GM19240 (cell line): ENCODE results near the gene IFNAR1.
"Not testable (repeated sequence)": the region's sequence is repeated elsewhere in the genome, so short reads cannot be mapped to it uniquely, and the experiment has no call there.

Experiments
- DNase-seq: peaks from one replicate; pipeline ENCODE4 v3.0.0; 2011; ENCODE audit warnings: low spot score; ENCODE audit not compliant: insufficient read length

IFNAR1 gene

DNA sequence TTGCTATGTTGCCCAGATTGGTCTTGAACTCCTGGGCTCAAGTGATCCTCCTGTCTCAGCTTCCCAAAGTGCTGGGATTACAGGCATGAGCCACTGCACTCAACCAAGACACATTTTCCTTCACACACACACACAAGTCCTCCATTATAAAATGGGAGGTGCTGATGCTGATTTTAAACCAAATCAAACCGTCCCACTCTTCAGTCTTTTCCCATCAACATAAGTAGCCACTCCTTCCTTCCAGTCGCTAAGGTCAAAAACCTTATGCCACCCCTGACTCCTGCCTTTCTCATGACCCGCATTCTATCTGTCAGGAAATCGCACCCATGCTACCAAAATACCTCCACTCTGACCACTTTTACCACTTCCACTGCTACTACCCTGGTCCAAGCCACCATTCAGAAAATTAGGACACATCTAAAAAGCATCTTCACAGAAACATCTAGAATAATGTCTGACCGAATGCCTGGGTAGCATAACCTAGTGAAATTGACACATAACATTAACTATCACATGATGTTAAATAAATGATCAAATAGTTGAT is 50.4 kb downstream of the IFNAR1 start:
- no peak for DNase-seq

DNA sequence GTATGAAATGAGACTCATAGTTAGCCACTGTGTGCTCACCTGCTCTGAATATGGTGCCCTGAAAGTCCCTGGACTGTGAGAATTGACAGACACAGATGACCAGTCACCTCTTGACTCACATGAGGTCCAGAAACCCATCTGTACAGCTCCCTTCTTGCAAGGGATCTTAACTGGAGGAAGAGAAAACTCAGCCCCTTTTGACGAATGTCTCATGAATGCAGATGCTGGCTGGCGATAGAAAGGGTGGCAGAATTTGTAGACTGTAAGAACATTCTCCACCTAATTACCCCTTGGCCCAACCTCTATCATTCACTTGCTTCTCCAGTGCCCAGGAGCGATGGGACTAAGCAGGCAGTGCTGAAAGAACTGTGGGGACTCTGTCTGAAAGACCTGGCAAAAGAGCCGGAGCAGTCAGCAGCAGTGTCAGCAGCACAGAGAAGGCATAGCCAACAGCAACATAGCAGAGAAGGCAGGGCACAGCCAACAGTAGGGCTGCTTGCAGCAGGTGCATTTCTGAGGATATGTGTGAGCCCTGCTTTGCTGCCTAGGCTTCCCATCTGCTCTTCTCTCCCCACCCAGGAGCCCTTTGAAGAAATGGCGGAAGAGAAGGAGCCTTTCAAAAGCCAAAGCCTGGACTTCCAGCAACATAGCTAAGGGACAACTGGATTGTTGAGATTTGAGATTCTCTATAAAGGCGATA is 52.6 kb downstream of the IFNAR1 start:
- no peak for DNase-seq

DNA sequence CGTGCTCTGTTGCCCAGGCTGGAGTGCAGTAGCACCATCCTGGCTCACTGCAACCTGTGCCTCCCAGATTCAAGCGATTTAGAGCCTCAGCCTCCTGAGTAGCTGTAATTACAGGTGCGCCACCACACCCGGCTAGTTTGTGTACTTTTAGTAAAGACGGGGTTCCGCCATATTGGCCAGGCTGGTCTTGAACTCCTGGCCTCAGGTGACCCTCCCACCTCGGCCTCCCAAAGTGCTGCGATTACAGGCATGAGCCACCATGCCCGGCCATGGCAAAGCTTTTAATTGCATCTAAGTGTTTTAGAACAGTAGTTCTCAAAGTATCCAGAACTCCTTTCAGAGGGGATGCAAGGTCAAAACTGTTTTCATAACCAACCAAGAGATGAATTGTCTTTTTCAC is 53.3 kb downstream of the IFNAR1 start:
- no peak for DNase-seq

DNA sequence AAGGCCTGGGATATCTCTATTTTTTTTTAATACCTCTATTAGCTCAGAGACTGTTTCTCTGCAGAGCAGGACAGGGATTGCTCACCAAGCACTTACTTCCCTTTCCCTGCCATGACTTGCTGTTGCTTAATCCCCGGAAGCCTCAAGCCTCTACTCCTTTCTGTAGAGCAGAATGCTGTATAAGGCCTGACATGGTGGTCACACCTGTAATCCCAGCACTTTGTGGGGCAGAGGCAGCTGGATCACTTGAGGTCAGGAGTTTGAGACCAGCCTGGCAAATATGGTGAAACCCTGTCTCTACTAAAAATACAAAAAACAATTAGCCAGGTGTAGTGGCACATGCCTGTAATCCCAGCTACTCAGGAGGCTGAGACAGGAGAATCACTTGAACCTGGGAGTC is 55.2 kb downstream of the IFNAR1 start:
- DNase-seq: not testable (repeated sequence)

DNA sequence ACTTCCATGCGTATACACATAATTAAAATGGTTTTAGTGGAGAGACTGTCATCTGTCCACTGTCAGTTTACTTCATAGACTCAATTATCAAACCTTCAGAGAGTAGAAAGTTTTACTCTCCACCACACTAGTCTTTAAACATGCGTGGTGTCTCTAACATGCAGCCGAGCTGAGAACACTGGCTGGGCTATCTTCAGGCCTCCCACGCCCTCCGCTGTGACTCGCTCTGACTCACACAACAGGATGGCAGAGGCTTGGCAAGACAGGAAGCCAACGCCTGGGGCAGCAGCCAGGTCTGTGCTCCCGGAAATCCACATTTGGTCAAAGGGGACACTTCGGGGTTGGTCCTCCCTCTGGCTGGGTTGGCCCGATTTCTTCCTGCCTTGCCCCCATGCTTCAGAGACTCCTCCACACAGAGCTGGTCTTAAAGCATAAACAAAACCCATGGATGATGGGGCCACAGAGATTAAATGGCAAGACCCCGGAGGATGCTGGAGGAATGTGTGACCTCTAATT is 55.8 kb downstream of the IFNAR1 start:
- DNase-seq: no peak

DNA sequence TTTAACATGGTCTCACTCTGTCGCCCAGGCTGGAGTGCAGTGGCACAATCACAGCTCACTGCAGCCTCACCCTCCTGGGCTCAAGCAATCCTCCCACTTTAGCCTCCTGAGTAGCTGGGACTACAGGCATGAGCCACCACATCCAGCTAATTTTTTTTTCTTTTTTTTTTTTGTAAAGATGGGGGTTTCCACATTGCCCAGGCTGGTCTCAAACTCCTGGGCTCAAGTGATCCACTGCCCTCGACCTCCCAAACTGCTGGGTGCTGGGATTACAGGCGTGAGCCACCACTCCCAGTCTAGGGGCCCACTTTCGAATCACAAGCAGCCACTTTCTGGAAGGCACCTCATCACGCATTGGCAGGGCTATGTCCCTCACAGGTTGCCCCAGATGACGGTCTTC is 56.6 kb downstream of the IFNAR1 start:
- not testable (repeated sequence) for DNase-seq

DNA sequence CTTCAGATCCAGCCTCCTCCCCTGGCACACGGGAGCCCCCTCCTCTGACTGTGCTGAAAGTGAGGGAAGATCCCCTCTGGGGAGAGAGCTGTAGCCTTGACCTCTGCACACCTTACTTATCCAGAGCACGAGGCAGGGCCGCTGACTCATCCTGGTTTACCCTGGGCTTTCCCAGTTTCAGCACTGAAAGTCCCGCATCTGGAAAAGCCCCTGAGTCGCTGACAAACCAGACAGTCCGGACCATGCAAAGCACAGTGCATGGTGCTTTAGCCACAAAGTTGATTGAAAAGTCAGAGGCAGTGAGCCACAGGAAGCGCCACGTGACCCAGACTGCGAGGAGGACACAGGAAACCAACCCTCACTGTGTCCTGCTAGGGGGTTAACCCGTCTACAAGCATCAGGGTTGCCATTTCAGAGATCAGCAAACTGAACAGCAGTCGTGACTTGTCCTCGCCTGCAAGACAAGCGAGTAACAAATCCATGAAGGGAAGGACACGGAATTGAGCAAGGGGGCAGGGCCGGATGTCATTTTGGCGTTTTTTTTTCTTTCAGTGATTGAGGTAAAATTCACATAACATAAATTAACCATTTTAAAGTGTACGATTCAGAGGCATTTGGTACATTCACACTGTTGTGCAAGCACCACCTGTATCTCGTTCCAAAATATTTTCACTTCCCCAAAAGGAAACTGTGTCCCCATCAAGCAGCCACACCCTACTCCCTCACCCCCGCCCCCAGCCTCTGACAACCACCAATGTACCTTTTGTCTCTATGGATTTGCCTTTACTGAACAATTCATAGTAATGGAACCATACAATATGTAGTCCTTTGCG is 58.5 kb downstream of the IFNAR1 start:
- DNase-seq: no peak

DNA sequence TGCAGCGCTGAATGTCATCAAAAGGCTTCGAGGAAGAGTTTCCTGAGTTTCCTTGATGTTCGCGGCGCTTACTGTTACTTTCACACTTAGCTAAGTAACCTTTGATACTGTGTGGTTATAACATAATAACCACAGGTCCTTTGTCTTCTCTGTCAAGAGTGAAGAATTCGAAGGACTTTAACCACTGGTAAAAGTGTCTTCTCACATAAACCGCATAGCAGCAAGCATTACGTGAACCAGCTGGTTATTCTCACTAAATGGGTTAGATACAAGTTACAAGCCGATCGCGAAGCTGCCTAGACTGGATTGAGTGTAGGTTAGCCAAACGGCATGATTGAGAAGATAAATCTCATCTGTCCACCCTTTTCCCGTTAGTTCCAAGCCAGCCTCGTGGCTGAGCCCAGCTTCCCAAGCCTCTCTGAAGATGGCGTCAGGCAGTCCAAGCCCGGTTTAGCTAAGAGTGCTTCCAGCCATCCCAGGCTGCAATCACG is 60.1 kb downstream of the IFNAR1 start:
- DNase-seq: no peak

DNA sequence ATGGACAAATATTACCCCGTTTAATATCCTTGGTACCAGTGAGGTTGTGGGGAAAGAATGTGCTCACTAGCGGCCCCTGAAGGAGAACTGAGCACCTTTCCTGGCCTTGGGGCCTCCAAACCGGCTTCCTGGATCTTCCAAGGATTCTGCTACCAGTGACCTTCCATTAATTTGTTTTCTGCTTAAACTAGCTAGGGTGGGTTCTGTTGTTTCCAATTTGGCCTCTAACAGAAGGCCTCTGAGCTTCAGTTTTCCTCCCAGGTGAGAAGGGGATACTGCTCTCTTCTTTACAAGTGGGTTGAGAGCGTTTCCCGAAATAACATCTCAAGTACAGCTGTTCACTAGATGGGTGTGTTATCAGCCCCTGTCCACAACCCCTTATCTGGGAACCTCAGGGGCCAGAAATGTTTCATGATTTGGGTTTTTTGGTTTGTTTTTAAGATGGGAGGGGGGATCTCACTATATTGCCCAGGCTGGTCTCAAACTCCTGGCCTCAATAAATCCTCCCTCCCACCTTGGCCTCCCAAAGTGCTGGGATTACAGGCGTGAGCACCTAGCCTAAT is 61.5 kb downstream of the IFNAR1 start:
- no peak for DNase-seq

DNA sequence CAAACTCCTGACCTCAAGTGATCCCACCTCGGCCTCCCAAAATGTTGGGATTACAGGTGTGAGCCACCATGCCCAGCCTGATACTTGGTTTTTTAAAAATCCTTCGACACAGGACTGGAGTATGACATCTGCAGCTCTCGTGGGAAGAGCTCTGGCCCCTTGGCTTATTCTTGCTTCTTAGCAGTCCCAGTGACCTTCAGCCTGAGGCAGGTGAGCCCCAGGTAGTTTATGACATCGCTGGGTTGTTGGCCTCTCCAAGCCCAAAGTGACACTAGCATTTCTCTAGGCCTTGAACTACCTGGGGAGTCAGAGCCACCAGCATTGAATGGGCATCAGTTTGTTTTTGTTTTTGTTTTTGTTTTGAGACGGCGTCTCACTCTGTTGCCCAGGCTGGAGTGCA is 62.5 kb downstream of the IFNAR1 start:
- no peak for DNase-seq

DNA sequence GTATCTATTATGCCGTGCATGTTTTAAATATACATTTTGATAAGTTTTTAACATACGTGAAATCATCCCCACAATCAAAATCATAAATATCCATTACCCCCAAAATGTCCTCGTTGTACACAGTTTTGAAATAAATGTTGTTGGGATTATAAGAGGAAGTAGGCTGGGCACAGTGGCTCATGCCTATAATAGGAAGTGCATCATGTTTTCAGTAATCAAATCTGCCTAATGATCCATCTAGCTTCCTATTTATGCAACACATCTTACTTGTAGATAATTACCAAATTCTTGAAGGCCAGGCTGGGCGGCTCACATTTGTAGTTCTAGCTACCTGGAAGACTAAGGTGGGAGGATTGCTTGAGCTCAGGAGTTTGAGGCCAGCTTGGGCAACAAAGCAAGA is 63.4 kb downstream of the IFNAR1 start:
- DNase-seq: no peak

DNA sequence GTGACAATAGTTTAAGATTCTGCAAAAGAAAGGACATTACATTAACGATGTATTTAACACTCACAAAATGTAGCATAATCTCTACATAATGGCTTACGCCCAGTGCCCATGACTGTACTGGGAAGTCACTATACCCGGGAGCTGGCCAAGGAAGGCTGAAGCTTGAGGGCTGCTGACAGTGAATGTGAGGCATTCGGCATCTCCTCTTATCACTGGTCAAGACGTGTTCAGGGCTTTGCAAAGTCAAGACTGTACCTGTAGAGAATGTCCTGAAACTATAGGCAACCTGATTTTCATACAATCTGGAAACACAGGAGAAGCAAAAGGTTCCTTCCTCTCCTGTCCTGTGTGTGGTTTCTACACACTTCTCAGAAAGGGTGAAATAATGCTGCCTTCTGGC is 65.7 kb downstream of the IFNAR1 start:
- no peak for DNase-seq

DNA sequence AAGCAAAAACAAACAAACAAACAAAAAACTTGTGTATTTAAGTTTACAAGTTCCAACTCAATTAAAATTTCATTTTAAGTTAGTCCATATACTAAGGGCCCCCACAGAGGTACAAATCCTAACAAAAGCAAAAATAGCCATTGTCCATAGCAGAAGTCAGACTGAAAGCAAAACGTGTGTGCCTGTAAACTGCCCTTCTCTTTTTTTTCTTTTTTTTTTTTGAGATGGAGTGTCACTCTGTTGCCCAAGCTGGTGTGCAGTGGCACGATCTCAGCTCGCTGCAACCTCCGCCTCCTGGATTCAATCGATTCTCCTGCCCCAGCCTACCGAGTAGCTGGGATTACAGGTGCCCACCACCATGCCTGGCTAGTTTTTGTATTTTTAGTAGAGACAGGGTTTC is 66.9 kb downstream of the IFNAR1 start:
- DNase-seq: no peak

DNA sequence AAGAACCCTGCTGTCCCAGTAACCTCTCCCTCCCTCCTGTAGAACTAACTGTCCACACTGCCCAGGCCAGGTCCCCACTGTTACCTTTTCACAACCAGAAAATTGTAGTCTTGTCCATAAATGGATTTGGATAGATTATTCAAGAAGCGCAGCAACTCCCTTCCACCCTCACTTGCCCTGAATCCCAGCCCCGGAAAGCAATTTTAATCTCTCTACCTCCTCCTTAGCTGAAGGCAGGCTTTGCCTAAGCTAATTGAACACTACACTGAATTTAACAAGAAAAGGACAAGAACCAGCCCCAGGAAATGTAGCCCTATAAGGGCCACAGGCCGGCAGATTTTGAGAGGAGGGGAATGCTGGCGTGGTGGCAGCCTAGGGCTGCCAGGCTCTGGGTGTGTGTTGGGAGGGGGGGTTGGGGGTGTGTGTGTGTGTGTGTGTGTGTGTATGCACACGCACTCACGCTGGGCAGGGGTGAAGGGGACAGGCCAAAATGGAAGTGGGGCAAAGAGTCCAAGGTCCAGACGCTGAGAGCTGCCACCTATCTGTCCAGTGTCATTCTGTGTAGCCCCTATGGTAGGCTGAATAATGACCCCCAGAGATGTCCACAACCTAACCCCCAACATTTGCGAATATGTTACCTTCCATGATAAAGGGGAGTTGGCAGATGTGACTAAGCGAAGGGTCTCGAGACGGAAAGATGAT is 67.7 kb downstream of the IFNAR1 start:
- no peak for DNase-seq

DNA sequence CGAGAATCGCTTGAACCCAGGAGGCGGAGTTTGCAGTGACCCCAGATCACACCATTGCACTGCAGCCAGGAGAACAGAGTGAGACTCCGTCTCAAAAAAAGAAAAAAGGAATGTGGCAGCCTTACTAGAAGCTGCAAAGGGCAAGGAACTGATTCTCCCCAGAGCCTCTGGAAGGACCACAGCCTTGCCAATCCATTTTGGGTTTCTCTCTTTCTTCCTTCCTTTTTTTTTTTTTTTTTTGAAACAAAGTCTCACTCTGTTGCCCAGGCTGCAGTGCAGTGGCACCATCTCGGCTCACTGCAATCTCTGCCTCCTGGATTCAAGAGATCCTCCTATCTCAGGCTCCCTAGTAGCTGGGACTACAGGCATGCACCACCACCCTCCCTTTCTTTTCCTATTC is 68.6 kb downstream of the IFNAR1 start:
- no peak for DNase-seq

DNA sequence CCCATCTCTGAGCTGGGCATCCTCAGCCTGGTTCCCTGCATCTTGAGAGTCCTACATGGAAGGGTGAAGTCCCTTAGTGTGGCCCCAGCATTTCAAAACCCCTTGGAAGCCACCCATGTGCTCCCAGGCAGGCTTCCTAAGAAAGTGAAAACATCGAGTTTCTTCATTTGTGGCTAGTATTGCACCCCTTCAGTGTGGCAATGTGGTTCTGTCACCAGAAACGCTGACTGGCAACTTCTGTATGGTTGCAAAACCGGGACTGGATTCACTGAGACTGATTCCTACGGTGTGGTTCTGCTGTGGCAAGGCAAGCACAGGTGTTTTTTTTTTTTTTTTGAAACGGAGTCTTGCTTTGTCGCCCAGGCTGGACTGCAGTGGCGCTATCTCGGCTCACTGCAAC is 69.5 kb downstream of the IFNAR1 start:
- no peak for DNase-seq

DNA sequence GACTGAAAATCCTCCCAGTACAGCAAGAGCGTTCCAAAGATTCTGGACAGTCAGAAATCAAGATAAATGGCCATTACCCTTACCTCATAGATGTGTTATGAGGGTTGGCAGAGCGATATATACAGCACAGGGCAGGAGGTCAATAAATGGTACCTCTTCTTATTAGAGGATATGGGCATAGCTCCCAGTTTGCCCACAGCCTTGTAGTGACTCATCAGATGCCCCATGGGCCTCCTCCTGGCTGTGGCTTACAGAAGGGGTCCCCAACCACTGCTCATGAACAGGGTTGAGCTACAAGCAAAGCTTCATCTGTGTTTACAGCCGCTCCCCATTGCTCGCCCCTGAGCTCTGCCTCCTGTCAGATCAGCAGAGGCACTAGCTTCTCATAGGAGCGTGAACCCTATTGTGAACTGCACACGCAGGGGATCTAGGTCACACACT is 71.1 kb downstream of the IFNAR1 start:
- DNase-seq: no peak

DNA sequence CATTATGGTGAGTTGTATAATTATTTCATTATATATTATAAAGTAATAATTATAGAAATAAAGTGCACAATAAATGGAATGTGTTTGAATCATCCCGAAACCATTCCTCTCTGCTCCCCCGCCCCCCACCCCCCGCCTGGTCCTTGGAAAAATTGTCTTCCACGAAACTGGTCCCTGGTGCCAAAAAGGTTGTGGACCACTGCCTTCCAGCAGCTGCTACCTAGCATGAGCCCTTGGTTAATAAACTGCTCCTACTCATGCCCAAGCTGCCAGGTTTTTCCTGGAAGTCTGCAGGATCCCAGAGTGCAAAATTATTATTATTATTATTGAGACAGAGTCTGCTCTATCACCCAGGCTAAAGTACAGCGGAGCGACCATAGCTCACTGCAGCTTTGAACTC is 71.7 kb downstream of the IFNAR1 start:
- no peak for DNase-seq

DNA sequence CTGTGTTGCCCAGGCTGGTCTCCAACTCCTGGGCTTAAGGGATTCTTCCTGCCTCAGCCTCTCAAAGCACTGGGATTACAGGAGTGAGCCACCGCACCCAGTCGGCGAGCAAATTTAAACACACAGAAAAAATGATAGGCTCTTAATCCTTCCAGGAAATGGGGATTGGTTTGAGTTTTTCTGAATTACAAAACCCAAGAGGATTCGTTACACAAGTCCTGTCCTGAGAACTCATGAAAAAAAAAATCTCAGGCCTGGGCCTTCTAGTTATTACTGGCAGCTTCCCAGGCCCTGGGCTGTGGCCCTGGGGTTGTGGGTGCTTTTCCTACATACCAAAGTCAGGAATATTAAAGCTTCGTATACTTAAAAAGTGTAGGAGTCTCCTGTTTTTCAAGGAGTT is 72.2 kb downstream of the IFNAR1 start:
- DNase-seq: no peak

DNA sequence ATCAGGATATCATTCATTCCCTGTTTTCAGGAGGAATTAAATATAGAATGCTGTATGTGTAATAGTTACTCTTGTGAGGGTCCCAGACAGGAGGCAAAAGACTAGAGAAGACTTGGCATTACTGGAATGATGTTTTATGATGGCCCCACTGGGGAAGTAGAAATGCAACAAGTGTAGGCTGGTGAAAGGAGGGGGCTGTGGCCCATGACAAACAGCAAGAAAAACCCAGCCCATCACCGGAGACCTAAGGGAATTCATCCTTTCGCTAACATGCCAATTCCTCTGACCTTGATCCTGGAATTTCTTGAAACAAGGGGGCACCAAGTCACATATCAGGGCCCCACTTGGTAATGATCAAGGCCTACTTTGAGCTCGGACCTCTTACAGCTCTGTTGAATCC is 72.9 kb downstream of the IFNAR1 start:
- DNase-seq: no peak

DNA sequence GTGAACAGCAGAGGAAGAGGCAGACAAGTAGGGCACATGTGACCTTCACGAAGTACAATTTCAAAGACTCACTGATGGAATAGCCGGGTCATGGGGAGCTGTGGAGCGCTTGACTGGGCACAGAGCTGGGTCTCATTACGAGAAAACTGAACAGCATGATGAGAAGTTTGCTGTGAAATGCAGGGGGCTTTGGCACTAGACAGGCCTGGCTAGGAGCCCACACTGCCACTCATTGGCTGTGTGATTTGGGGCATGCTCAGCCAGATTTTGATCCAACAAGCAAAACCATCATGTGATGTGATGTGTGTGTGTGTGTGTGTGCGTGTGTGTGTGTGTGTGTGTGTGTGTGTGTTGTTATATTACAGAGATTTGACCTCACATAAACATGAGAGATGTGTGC is 73.6 kb downstream of the IFNAR1 start:
- DNase-seq: no peak
